HepG2 (cell line): ENCODE data around the gene FBXW2. TPM values are rescaled to one million over a fixed set of nuclear protein-coding genes. Genes with fewer than 3 reads are reported as not detected.

Source experiments
- AGO1 ChIP-seq: fragments of 200-400 bp; formaldehyde crosslinking; IDR thresholded peaks from 2 replicates; pipeline ENCODE4 v1.6.1; 2017; ENCODE audit warnings: mild to moderate bottlenecking, low read depth, low read length, moderate library complexity; ENCODE audit not compliant: poor library complexity, severe bottlenecking
- CEBPZ ChIP-seq: IDR thresholded peaks from 2 replicates; pipeline ENCODE4 v1.6.1; 2012; ENCODE audit warnings: low read length, improper control_type of control experiment
- CSRNP2 ChIP-seq: sonication (generic); formaldehyde crosslinking; conservative IDR thresholded peaks from 2 replicates; pipeline ENCODE4 v1.8.0; 2022; ENCODE audit warnings: low read depth, missing genetic modification reagents
- FOXM1 ChIP-seq: sonication (generic); formaldehyde crosslinking; IDR thresholded peaks from 2 replicates; pipeline ENCODE4 v1.5.0; 2020; ENCODE audit warnings: missing genetic modification reagents
- FOXP1 ChIP-seq, 2 experiments: fragments of 450-650 bp in 1 of 2; IDR thresholded peaks; 2 replicates each; pipeline ENCODE4 v1.6.1; 2017 to 2018; ENCODE audit warnings: antibody characterized with exemption in 1 of 2
- HDAC2 ChIP-seq: sonication (generic); formaldehyde crosslinking; IDR thresholded peaks from 2 replicates; pipeline ENCODE4 v1.4.0; 2020; ENCODE audit warnings: missing genetic modification reagents
- KMT2A ChIP-seq: sonication (generic); formaldehyde crosslinking; IDR thresholded peaks from 2 replicates; pipeline ENCODE4 v1.4.0; 2020; ENCODE audit warnings: missing genetic modification reagents
- MIER3 ChIP-seq: IDR thresholded peaks from 2 replicates; pipeline ENCODE4 v1.6.1; 2016; ENCODE audit warnings: missing compliant biosample characterization, borderline replicate concordance
- NPAS2 ChIP-seq: sonication (generic); formaldehyde crosslinking; IDR thresholded peaks from 2 replicates; pipeline ENCODE4 v1.8.0; 2022; ENCODE audit warnings: mild to moderate bottlenecking, missing genetic modification reagents, borderline replicate concordance
- NRL ChIP-seq: sonication (generic); formaldehyde crosslinking; IDR thresholded peaks from 2 replicates; pipeline ENCODE4 v1.5.0; 2020; ENCODE audit warnings: missing genetic modification reagents, mild to moderate bottlenecking, moderate library complexity, borderline replicate concordance
- ONECUT2 ChIP-seq: sonication (generic); formaldehyde crosslinking; IDR thresholded peaks from 2 replicates; pipeline ENCODE4 v1.4.0; 2020; ENCODE audit warnings: missing genetic modification reagents
- PHF5A ChIP-seq: IDR thresholded peaks from one replicate; pipeline ENCODE4 v1.6.1; 2018; ENCODE audit warnings: low read depth, missing genetic modification reagents; ENCODE audit not compliant: unreplicated experiment
- TCF7L2 ChIP-seq: IDR thresholded peaks from 2 replicates; pipeline ENCODE4 v1.6.1; 2011; ENCODE audit warnings: mild to moderate bottlenecking, low read depth, low read length, moderate library complexity
- YEATS2 ChIP-seq: sonication (generic); formaldehyde crosslinking; IDR thresholded peaks from 2 replicates; pipeline ENCODE4 v1.4.0; 2020; ENCODE audit warnings: missing genetic modification reagents, borderline replicate concordance
- ZGPAT ChIP-seq: IDR thresholded peaks from 2 replicates; pipeline ENCODE4 v1.6.1; 2016; ENCODE audit warnings: mild to moderate bottlenecking
- ZNF703 ChIP-seq: sonication (generic); formaldehyde crosslinking; IDR thresholded peaks from 2 replicates; pipeline ENCODE4 v1.5.1; 2020; ENCODE audit warnings: missing genetic modification reagents, mild to moderate bottlenecking, moderate library complexity, borderline replicate concordance
- ZNF878 ChIP-seq: sonication (generic); formaldehyde crosslinking; IDR thresholded peaks from 2 replicates; pipeline ENCODE4 v1.8.1; 2023; ENCODE audit warnings: mild to moderate bottlenecking, missing genetic modification reagents, moderate library complexity
- polyA plus RNA-seq, 8 experiments: library from polyadenylated mRNA; depleted of rRNA in 3 of 8; stranded (reverse) in 7 of 8; unstranded in 1 of 8; fragments of >200 nt; fragmentation: Illumina TruSeq in 4 of 8; extraction: Trizol in 4 of 8; gene quantifications; 2 replicates each; pipeline versions ENCODE4 v1.2.1 to v1.2.3, GENCODE V29; 2011 to 2016; ENCODE audit warnings: low read depth in 4 of 8, missing spikeins in 1 of 8, mixed read lengths in 1 of 8; ENCODE audit not compliant: insufficient read depth in 1 of 8
- total RNA-seq, 5 experiments: library from RNA; depleted of rRNA; stranded (reverse); fragments of >200 nt; fragmentation: Illumina TruSeq; extraction: Trizol; gene quantifications; 2 replicates each; pipeline ENCODE4 v1.2.3, GENCODE V29; 2016; ENCODE audit warnings: low read depth in 1 of 5
- TF ChIP-seq, protein P1 (sequence below): sonication (generic); formaldehyde crosslinking; IDR thresholded peaks from 2 replicates; pipeline ENCODE4 v1.8.0; 2022; ENCODE audit warnings: missing genetic modification reagents, mild to moderate bottlenecking, inconsistent platforms, borderline replicate concordance

FBXW2 gene
- total and polyA plus RNA-seq, 2 of the 13 experiments (the other 11 are each of a cell fraction or from before 2014, with no cell fraction given): 35.4 to 43.1 TPM

DNA sequence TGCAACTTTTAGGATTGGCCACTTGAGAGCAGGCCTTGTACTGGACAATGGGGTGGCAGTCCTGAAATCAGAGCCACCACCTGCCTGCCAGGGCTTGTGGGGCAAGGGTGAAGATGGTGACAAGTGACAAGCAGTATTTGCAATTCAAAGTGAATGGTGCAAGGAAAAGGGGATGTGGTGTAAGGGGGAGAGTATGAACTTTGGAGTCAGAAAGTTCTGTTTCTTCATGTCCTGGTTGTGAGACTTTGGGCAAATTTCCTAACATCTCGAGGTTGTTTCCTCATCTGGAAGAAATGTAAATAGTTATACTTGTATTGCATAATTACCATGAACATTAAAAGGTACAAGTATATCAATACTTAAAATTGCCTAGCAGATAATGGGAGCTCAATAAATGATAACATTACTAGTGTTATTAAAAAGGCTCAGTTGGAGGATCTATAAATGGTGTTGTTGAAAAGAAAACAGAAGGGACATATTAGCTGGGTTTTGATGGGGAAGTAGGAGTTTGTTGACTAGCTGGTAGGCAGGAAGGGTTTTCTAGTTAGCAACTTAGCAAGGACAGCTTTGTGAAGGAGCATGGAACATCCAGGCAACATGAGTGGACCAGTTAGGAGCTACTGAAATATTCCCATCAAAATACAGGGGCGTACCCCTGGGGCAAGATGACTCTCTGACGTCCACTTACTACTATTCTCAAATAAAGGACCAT, 57.6 kb downstream of the FBXW2 start (continued):
- TF ChIP-seq ZGPAT (CRISPR knock-in tag): peak; percentile 71; the same call in 1 of the 2 replicates
- no peak for TF ChIP-seq ONECUT2 (CRISPR knock-in tag)
- TF ChIP-seq NPAS2 (CRISPR knock-in tag): no peak
- no peak for TF ChIP-seq KMT2A (CRISPR knock-in tag)
- TF ChIP-seq, protein P1, sequence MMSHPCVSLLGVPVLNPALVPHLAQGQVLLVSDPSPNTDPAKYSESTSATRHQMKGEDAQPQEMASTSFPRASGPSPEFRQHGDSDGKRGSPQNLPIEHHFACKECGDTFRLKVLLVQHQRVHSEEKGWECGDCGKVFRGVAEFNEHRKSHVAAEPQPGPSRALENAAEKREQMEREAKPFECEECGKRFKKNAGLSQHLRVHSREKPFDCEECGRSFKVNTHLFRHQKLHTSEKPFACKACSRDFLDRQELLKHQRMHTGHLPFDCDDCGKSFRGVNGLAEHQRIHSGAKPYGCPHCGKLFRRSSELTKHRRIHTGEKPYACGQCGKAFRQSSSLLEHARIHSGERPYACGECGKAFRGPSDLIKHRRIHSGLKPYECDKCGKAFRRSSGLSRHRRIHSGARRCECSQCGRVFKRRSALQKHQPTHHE: no peak
- TF ChIP-seq MIER3 (CRISPR knock-in tag): no peak; the same call in 1 of the 2 replicates
- peak; percentile 40; the same call in 1 of the 2 replicates for TF ChIP-seq HDAC2
- TF ChIP-seq CEBPZ: no peak
- TF ChIP-seq FOXP1 (IDR thresholded peaks at IDR 0.05): 0 out of 2 replicates have a peak, but pooled peaks have one; percentile 8
- peak; percentile 41; the same call in 1 of the 2 replicates for TF ChIP-seq FOXP1 (CRISPR knock-in tag; IDR thresholded peaks at IDR 0.05)
- no peak for TF ChIP-seq ZNF878
- no peak for TF ChIP-seq NRL
- TF ChIP-seq FOXM1 (CRISPR knock-in tag): no peak
- no peak for TF ChIP-seq CSRNP2 (CRISPR knock-in tag)
- no peak for TF ChIP-seq PHF5A (CRISPR knock-in tag)
- no peak for TF ChIP-seq TCF7L2
- TF ChIP-seq YEATS2 (CRISPR knock-in tag): no peak
- no peak for TF ChIP-seq AGO1
- no peak for TF ChIP-seq ZNF703 (CRISPR knock-in tag)
